Activated CD4-positive, alpha-beta memory T cell treated with anti-CD3 and anti-CD28 coated beads, Interleukin-2, amount 10 ng/mL, durations not matched to agents 7 days and 5 days (primary cell): ENCODE measurements around the gene RLN1. TPM values are rescaled to one million over a fixed set of nuclear protein-coding genes. Genes with fewer than 3 reads are reported as not detected.
A peak's percentile ranks its signal among the peaks of the same experiment; 100 is the strongest.
"Not testable (repeated sequence)": the region's sequence is repeated elsewhere in the genome, so short reads cannot be mapped to it uniquely, and the experiment has no call there.

Source experiments
- CTCF ChIA-PET: fragments of 350-600 bp; sonication (Branson Sonifier 250); formaldehyde crosslinking; loops from one replicate; lab custom pipeline; 2021; ENCODE audit warnings: antibody characterized with exemption, inconsistent platforms; lab: Charles Lee
- POLR2A ChIA-PET: fragments of 350-600 bp; sonication (Branson Sonifier 250); formaldehyde crosslinking; loops from one replicate; lab custom pipeline; 2021; ENCODE audit warnings: antibody characterized with exemption; lab: Charles Lee
- DNase-seq: peaks from one replicate; pipeline ENCODE4 v3.0.0-alpha.2; 2020
- H3K27ac Mint-ChIP-seq: one replicate; pipeline ENCODE4 v1.8.0; 2021; ENCODE audit warnings: mild to moderate bottlenecking, mixed read lengths
- H3K27me3 Mint-ChIP-seq: one replicate; pipeline ENCODE4 v1.8.0; 2021; ENCODE audit warnings: mixed read lengths
- H3K36me3 Mint-ChIP-seq: one replicate; pipeline ENCODE4 v1.8.0; 2021; ENCODE audit warnings: low read depth, mixed read lengths
- H3K4me1 Mint-ChIP-seq: one replicate; pipeline ENCODE4 v1.8.0; 2021; ENCODE audit warnings: mixed read lengths
- H3K4me3 Mint-ChIP-seq: one replicate; pipeline ENCODE4 v1.8.0; 2021; ENCODE audit warnings: mild to moderate bottlenecking, mixed read lengths
- H3K9me3 Mint-ChIP-seq: one replicate; pipeline ENCODE4 v1.8.0; 2021; ENCODE audit warnings: mixed read lengths
- total RNA-seq, 2 experiments: library from RNA; stranded (reverse); gene quantifications; one replicate each; pipeline ENCODE4 v1.2.3, GENCODE V29; 2021

Gene RLN1
- total RNA-seq, 2 experiments from 2014 or later: 2.0 to 2.2 TPM

DNA sequence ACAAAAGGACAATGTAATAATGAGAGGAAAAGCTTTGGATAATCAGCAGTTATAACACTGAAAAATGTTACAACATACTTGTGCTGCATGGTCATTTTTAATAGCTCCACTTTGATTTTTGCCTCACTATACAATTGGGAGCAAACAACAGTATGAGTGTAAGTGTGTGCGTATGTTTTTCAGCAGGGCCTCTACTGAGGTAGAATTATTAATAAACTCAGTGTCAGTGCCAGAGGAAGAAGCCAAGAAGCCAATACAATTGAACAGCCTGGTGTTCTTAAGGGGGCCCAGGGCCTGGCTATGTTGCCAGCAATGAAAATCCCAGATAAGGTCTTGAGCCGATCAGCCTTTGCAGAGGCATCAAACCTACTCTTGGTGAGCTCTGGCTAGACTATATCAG lies 16.1 kb upstream of the RLN1 start:
- peaks cover 29% of the 10 kb centered on the region for H3K36me3 Mint-ChIP-seq
- H3K4me1 Mint-ChIP-seq: peaks cover 33% of the 10 kb centered on the region
- peaks cover 11% of the 10 kb centered on the region for H3K9me3 Mint-ChIP-seq
- no peaks in the 10 kb centered on the region for H3K27me3 Mint-ChIP-seq
- ChIA-PET CTCF (no interaction called here), POLR2A (no interaction called here)
- DNase-seq: no peak
- H3K27ac Mint-ChIP-seq: no peak overlapping the region
- H3K4me3 Mint-ChIP-seq: no peak overlapping the region

DNA sequence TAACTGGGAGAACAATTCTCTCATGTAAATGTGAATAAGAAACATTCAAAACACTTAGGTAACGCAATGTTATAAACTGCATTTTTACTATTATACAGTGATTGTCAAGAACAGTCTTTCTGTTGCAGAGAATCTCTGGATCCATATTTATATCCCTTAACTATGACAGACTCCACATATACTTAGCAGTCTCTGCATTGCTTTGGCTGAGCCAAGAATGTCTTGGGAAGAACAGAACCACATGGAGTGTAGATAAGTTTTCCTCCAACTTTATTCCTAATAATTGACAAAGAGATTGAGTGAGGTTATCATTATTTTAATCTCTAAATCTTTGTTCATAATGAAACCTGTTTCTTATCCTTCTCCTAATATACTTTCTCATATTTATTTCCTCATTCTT lies 15.6 kb upstream of the RLN1 start:
- peaks cover 30% of the 10 kb centered on the region for H3K36me3 Mint-ChIP-seq
- H3K4me1 Mint-ChIP-seq: peaks cover 33% of the 10 kb centered on the region
- H3K27ac Mint-ChIP-seq: no peak overlapping the region
- peaks cover 13% of the 10 kb centered on the region for H3K9me3 Mint-ChIP-seq
- H3K4me3 Mint-ChIP-seq: no peak overlapping the region
- no peak for DNase-seq
- CTCF ChIA-PET: no interaction called here
- POLR2A ChIA-PET: no interaction called here
- H3K27me3 Mint-ChIP-seq: no peaks in the 10 kb centered on the region

DNA sequence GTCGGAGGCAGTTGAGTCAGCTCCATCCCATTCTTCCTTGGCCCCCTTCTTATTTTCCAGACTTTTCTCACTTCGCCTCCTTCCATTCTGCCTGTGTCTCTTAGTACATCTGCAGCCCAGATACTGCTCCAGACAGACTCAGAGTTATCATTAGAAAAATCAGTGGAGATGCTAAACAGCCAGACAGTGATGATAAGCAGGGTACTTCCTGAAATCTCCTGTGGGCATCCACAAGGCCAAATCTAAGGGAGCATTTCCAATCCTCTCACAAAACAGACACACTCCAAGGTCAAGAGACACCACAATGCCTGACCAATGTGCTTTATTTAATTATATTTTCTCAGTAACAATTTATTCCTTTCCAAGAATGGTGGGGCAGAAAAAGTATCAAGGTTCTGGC lies 14.5 kb upstream of the RLN1 start:
- ChIA-PET CTCF (no interaction called here), POLR2A (no interaction called here)
- peaks cover 33% of the 10 kb centered on the region for H3K4me1 Mint-ChIP-seq
- H3K9me3 Mint-ChIP-seq: peaks cover 19% of the 10 kb centered on the region
- DNase-seq: no peak
- H3K27me3 Mint-ChIP-seq: no peaks in the 10 kb centered on the region
- H3K36me3 Mint-ChIP-seq: peaks cover 36% of the 10 kb centered on the region
- H3K27ac Mint-ChIP-seq: no peak overlapping the region
- no peak overlapping the region for H3K4me3 Mint-ChIP-seq

DNA sequence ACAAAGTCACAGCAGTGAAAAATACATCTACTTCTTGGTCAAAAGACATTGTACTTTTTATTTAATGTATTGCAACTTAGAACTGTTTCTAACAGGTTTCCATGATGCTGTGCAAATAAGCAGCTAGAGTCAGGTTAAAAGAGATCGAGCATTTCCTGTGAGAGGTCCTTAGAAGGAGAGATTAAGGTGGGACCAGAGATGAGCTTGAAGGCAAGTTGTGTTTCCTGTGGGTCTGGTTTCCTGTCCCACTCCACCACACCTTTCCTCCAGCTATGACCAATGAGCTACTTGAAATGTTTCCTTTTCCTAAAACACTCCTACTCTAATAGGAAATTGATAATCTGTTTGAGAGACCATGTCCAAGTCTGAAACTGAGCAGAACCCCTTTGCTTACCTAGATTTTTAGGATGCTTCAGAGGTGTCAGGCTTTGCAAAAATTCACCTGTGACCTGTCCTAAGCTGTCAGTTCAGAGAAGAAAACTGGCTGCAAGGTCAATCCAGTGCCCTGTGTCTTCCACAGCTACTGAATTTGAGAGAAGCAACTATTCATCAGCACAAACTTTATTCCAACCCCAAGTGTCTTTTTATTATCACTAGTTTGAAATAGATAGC lies 13.1 kb upstream of the RLN1 start:
- peaks cover 28% of the 10 kb centered on the region for H3K9me3 Mint-ChIP-seq
- H3K4me1 Mint-ChIP-seq: peaks cover 33% of the 10 kb centered on the region
- H3K36me3 Mint-ChIP-seq: peaks cover 34% of the 10 kb centered on the region
- peak overlapping the region; percentile 17 for H3K4me3 Mint-ChIP-seq
- ChIA-PET POLR2A (interaction anchor here (0.6 to 2.6 kb wide), 9 partner anchors 22 to 612 kb away, joined by 3 to 9 read pairs (median 5); partner anchors contain the start of genes AK3, CD274, PLGRKT and RIC1), CTCF (interaction anchor here (0.8 to 1.5 kb wide), 5 partner anchors 8 to 85 kb away, joined by 3 read pairs; partner anchors contain the start of gene PLGRKT)
- H3K27ac Mint-ChIP-seq: peak overlapping the region; percentile 74
- DNase-seq: peak; percentile 50
- no peaks in the 10 kb centered on the region for H3K27me3 Mint-ChIP-seq

DNA sequence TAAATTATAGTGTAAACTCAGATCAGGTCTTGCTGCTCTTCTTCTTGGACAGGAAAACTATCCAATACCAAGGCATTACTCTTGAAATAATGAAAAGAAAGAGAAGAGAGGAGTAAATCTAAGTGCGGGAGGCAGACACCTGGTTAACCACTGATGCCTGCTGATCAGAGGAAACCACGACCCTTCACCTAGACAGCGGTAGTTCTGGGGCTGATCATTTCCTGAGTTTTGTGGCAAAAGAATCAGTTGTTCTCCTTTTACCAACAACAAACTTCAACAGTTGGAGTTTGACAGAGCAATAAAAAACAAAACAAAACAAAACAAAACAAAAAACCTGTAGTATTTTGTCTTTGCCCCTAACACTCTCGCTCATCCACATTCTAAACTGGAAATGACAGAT lies 3.0 kb downstream of the RLN1 start:
- Mint-ChIP-seq H3K27me3 (no peaks in the 10 kb centered on the region), H3K4me3 (peak overlapping the region; percentile 46), H3K36me3 (peaks cover 19% of the 10 kb centered on the region), H3K4me1 (peaks cover 34% of the 10 kb centered on the region), H3K27ac (peak overlapping the region; percentile 74), H3K9me3 (no peaks in the 10 kb centered on the region)
- ChIA-PET CTCF (interaction anchor here (1.2 to 1.4 kb wide), 2 partner anchors 9 to 578 kb away, joined by 5 read pairs; no protein-coding TSS in a partner anchor), POLR2A (interaction anchor here (0.9 kb wide), 1 partner anchor 39 kb away, joined by 3 read pairs; no protein-coding TSS in a partner anchor)
- DNase-seq: peak; percentile 57

DNA sequence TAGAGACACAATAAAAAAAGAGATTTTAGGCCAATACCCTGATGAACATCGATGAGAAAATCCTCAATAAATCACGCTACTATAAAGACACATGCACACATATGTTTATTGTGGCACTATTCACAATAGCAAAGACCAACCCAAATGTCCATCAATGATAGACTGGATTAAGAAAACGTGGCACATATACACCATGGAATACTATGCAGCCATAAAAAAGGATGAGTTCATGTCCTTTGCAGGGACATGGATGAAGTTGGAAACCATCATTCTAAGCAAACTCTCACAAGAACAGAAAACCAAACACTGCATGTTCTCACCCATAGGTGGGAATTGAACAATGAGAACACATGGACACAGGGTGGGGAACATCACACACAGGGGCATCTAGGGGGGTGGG lies 8.4 kb downstream of the RLN1 start:
- H3K27me3 Mint-ChIP-seq, H3K27ac Mint-ChIP-seq, POLR2A ChIA-PET, CTCF ChIA-PET, H3K9me3 Mint-ChIP-seq, DNase-seq, H3K4me3 Mint-ChIP-seq: not testable (repeated sequence)
- Mint-ChIP-seq H3K36me3 (peaks cover 50% of the 10 kb centered on the region), H3K4me1 (peaks cover 36% of the 10 kb centered on the region)

DNA sequence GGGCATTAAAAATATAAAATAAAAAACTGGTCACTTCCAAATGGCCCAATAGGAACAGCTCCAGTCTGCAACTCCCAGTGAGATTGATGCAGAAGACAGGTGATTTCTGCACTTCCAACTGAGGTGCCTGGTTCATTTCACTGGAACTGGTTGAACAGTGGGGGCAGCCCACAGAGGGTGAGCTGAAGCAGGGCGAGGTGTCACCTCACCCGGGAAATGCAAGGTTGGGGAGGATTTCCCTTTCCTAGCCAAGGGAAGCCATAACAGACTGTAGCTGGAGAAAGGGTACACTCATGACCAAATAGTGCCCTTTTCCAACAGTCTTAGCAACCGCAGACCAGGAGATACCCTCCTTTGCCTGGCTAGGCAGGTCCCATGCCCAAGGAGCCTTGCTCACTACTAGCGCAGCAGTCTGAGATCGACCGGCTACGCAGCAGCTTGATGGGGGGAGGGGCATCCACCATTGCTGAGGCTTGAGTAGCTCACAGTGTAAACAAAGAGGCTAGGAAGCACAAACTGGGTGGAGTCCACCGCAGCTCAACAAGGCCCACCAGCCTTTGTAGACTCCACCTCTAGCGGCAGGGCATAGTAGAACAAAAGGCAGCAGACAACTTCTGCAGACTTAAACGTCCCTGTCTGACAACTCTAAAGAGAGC lies 12.7 kb downstream of the RLN1 start:
- H3K4me1 Mint-ChIP-seq: peaks cover 26% of the 10 kb centered on the region
- ChIA-PET POLR2A (interaction anchor here (1.0 to 1.4 kb wide), 3 partner anchors 10 to 110 kb away, joined by 3 to 6 read pairs (median 4); no protein-coding TSS in a partner anchor), CTCF (interaction anchor here (1.2 to 1.3 kb wide), 3 partner anchors 9 to 141 kb away, joined by 3 to 5 read pairs (median 3); no protein-coding TSS in a partner anchor)
- H3K27me3 Mint-ChIP-seq: no peaks in the 10 kb centered on the region
- peaks cover 8% of the 10 kb centered on the region for H3K9me3 Mint-ChIP-seq
- H3K4me3 Mint-ChIP-seq: no peak overlapping the region
- H3K27ac Mint-ChIP-seq: peak overlapping the region; percentile 58
- peaks cover 31% of the 10 kb centered on the region for H3K36me3 Mint-ChIP-seq
- DNase-seq: peak; percentile 71

DNA sequence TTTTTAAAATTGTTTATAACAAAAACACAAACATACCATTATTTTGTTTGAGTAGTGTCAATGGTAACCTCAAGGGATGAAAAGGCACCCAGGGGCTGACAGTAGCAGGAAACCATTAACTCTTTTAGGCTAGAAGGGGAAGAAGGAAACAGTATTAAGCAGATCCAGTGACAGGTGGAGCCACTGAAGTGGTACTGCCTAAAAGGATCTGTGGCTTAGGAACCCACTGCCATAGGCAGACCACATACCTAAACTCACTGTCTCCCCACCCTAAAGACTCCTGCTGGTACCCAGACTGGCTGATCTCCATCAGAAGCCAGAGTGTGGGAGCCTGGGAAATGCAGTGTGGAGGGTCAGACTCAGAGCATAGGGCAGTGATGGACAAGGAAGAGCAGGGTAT lies 13.5 kb downstream of the RLN1 start:
- Mint-ChIP-seq H3K4me1 (peaks cover 26% of the 10 kb centered on the region), H3K36me3 (peaks cover 26% of the 10 kb centered on the region), H3K4me3 (no peak overlapping the region), H3K27me3 (no peaks in the 10 kb centered on the region), H3K27ac (no peak overlapping the region), H3K9me3 (peaks cover 4% of the 10 kb centered on the region)
- DNase-seq: no peak
- ChIA-PET CTCF (interaction anchor here (1.2 kb wide), 1 partner anchor 140 kb away, joined by 3 read pairs; no protein-coding TSS in a partner anchor), POLR2A (interaction anchor here (1.0 to 1.4 kb wide), 3 partner anchors 11 to 111 kb away, joined by 3 to 6 read pairs (median 4); no protein-coding TSS in a partner anchor)

DNA sequence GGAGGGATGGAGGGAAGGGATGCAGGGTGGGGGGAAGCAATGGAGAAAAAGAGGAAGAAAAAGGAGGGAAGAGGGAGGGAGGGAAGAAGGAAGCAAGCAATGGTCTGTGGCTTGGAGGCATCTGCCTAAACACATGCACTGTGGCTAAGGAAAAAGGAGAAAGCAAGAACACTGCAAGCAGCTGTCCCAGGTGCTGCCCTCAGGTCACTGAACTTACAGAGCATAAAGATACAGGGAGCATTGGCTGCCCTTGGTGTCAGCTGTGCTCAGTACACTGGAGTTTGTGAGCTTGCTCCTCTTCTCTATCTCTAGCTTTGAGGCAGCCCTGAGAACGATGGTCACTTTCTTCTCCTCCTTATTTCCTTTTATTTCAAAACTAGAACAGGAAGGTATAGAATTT lies 18.1 kb downstream of the RLN1 start:
- H3K4me1 Mint-ChIP-seq, DNase-seq, H3K36me3 Mint-ChIP-seq, H3K27ac Mint-ChIP-seq, H3K9me3 Mint-ChIP-seq, H3K4me3 Mint-ChIP-seq, H3K27me3 Mint-ChIP-seq: not testable (repeated sequence)
- CTCF ChIA-PET: interaction anchor here (1.0 to 1.2 kb wide), 2 partner anchors 7 to 566 kb away, joined by 3 to 5 read pairs; no protein-coding TSS in a partner anchor
- POLR2A ChIA-PET: interaction anchor here (1.0 kb wide), 1 partner anchor 70 kb away, joined by 4 read pairs; no protein-coding TSS in a partner anchor

DNA sequence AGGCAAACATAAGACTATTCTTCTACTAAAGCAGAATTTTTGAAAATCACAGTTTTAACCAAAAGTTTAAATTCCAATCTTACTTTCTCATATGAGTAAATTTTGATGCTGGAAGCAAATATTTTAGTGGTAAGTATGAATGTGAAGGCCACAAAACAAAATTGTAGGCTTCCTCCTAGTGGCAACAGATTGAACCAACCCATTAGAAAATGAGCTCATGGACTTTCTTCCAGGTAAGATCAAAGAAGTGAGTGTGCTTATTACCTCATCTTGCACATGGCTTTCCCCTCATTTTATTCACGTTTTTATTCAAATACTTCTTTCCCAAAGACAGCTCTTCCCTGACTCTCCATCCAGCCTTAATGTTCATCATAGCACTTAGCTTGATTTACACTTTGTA lies 18.6 kb downstream of the RLN1 start:
- ChIA-PET POLR2A (interaction anchor here (1.0 kb wide), 1 partner anchor 71 kb away, joined by 4 read pairs; no protein-coding TSS in a partner anchor), CTCF (interaction anchor here (1.0 to 1.2 kb wide), 2 partner anchors 8 to 565 kb away, joined by 3 to 5 read pairs; no protein-coding TSS in a partner anchor)
- H3K4me1 Mint-ChIP-seq: peaks cover under 1% of the 10 kb centered on the region
- H3K27ac Mint-ChIP-seq: no peak overlapping the region
- DNase-seq: no peak
- no peak overlapping the region for H3K4me3 Mint-ChIP-seq
- H3K36me3 Mint-ChIP-seq: peaks cover 9% of the 10 kb centered on the region
- H3K9me3 Mint-ChIP-seq: no peaks in the 10 kb centered on the region
- H3K27me3 Mint-ChIP-seq: no peaks in the 10 kb centered on the region

DNA sequence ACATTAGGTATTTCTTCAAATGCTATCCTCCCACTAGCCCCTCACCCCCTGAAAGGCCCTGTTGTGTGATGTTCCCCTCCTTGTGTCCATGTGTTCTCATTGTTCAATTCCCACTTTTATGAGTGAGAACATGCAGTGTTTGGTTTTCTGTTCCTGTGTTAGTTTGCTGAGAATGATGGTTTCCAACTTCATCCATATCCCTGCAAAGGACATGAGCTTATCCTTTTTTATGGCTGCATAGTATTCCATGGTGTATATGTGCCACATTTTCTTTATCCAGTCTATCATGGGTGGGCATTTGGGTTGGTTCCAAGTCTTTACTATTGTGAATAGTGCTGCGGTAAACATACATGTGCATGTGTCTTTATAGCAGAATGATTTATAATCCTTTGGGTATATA lies 23.3 kb downstream of the RLN1 start:
- H3K36me3 Mint-ChIP-seq: peaks cover 21% of the 10 kb centered on the region
- H3K4me1 Mint-ChIP-seq, H3K4me3 Mint-ChIP-seq, H3K27me3 Mint-ChIP-seq, DNase-seq, H3K27ac Mint-ChIP-seq, POLR2A ChIA-PET, CTCF ChIA-PET: not testable (repeated sequence)
- peaks cover 13% of the 10 kb centered on the region for H3K9me3 Mint-ChIP-seq

DNA sequence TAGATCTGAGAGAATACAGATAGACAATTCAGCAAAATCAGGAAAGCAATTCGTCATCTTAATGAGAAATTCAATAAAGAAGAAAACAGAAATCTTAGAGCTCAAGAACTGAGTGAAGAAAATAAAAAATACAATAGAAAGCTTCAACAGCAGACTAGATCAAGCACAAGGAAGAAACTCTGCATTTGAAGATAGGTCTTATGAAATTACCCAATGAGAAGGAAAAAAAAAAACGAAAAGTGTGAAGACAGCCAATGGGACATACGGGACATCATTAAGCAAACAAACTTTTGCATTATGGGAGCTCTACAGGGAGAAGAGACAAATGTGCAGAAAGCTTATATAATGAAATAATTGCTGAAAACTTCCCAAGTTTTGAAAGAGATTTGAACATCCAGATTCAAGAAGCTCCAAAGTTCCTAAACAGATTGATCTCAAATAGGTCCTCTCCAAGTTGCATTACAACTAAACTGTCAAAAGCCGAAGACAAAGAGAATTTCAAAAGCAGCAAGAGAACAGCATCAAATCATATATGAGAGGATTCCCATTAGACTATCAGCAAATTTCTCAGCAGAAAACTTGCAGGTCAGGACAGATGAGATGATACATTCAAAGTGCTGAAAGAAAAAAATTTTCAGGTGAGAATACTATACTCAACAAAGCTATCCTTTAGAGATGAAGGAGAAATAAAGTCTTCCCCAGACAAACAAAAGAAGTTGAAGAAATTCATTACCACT lies 24.3 kb downstream of the RLN1 start:
- Mint-ChIP-seq H3K27me3 (no peaks in the 10 kb centered on the region), H3K9me3 (peaks cover 13% of the 10 kb centered on the region), H3K4me1 (no peaks in the 10 kb centered on the region), H3K27ac (no peak overlapping the region), H3K4me3 (no peak overlapping the region), H3K36me3 (peaks cover 21% of the 10 kb centered on the region)
- CTCF ChIA-PET: interaction anchor here (1.2 kb wide), 1 partner anchor 111 kb away, joined by 3 read pairs; no protein-coding TSS in a partner anchor
- no peak for DNase-seq
- POLR2A ChIA-PET: no interaction called here
